ENCODE measurements around the gene NIPAL1. TPM values are rescaled to one million over a fixed set of nuclear protein-coding genes. Genes with fewer than 3 reads are reported as not detected.

NIPAL1 gene
- total RNA-seq, 1 donor from 2014 or later = 6.6 TPM

- H3K36me3 ChIP-seq (ENCODE audit: control insufficient read depth, insufficient read depth, low read length) = no peaks in the 10 kb centered on the region
- peak overlapping the region; percentile 73 for H3K4me3 ChIP-seq (ENCODE audit: low read depth, low read length)
- FAIRE-seq = no peak
- TF ChIP-seq CTCF (IDR thresholded peaks at IDR 0.05; ENCODE audit: insufficient read depth, low read length, severe bottlenecking) = no peak
- peak; percentile 92 for DNase-seq (ENCODE audit: low read depth)
- H3K27me3 ChIP-seq (ENCODE audit: control insufficient read depth, insufficient read depth, low read length) = no peaks in the 10 kb centered on the region
These were observed 568 bp downstream of the NIPAL1 start for GRCh38 chr4:48017108-48017571.

DNA sequence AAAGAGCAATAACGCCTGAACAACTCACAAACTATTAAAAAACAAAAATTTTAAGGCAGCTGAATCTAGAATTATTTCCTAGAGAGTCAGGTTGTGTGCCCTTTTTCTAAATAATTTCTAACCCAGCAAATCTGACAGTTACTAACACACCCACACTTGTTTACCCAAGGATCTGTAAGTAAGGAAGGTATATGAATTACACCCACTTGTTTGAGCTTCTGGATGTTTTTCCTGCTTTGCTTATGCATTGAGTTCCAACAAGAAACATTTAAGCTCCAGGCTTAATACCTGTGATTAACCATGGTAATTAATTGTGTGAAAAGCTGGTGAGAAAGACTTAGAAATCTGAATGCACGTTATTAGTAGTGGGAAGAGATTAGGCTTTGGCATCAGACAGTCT, 1.5 kb downstream of the NIPAL1 start:
- DNase-seq (ENCODE audit: low read depth) (peak; percentile 36), FAIRE-seq (no peak)
- Histone ChIP-seq H3K27me3 (ENCODE audit: control insufficient read depth, insufficient read depth, low read length) (no peaks in the 10 kb centered on the region), H3K4me3 (ENCODE audit: low read depth, low read length) (no peak overlapping the region), H3K36me3 (ENCODE audit: control insufficient read depth, insufficient read depth, low read length) (no peaks in the 10 kb centered on the region)
- no peak for TF ChIP-seq CTCF (IDR thresholded peaks at IDR 0.05; ENCODE audit: insufficient read depth, low read length, severe bottlenecking)

DNA sequence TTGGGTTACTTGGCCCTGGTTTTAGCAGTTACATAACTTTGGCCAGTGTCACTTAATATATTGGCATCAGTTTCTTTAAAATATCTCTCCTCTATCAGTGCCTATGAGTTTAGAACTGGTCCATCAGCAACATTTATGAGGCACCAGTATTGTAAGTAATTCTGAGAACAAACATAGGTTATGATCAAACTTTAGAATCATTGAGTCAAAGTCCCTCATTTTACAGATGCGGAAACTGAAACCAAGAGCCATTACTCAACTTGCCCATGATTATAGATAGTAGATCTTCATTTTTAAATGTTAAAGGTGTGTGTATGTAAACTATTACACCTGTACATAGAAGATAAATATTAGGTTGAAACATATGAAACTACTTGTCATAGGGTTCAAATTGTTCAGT, 4.5 kb downstream of the NIPAL1 start:
- no peak for TF ChIP-seq CTCF (IDR thresholded peaks at IDR 0.05; ENCODE audit: insufficient read depth, low read length, severe bottlenecking)
- no peaks in the 10 kb centered on the region for H3K27me3 ChIP-seq (ENCODE audit: control insufficient read depth, insufficient read depth, low read length)
- no peak for FAIRE-seq

DNA sequence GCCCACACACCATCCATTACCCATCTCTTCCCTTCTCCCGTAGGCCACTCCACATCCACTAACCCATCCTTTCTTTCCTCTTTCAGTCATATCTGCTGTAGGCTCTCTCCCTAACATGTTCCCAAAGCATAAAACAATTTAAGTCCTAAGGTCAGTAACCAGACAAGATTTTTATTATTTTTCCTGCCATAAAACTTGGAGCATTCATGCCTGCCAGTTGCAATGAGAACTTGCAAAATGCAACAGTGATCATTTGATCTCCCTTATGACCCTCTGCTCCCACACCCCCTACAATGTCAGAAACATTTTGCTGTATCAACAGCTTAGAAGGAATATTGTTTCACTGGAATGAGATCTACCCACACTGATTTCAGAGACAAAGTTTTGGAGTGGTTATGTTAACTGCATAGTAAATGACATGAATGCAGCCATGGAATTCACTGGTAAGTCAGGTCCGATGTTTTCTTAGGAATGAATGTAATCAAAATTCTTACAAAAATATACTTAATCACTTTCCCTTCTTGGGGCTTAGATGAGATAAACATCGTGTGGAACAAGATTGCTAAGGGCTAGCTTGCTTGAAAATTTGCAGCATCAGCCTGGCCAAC, 5.7 kb downstream of the NIPAL1 start:
- FAIRE-seq = no peak
- no peak for DNase-seq (ENCODE audit: low read depth)
- no peak overlapping the region for H3K4me3 ChIP-seq (ENCODE audit: low read depth, low read length)
- peaks cover 6% of the 10 kb centered on the region for H3K36me3 ChIP-seq (ENCODE audit: control insufficient read depth, insufficient read depth, low read length)
- no peaks in the 10 kb centered on the region for H3K27me3 ChIP-seq (ENCODE audit: control insufficient read depth, insufficient read depth, low read length)
- TF ChIP-seq CTCF (IDR thresholded peaks at IDR 0.05; ENCODE audit: insufficient read depth, low read length, severe bottlenecking) = no peak

More for the DNA sequence above, 4.5 kb downstream of the NIPAL1 start:
- DNase-seq (ENCODE audit: low read depth) = no peak
- Histone ChIP-seq H3K4me3 (ENCODE audit: low read depth, low read length) (no peak overlapping the region), H3K36me3 (ENCODE audit: control insufficient read depth, insufficient read depth, low read length) (peaks cover 6% of the 10 kb centered on the region)

- H3K27me3 ChIP-seq (ENCODE audit: control insufficient read depth, insufficient read depth, low read length) = no peaks in the 10 kb centered on the region
- FAIRE-seq (no peak), DNase-seq (ENCODE audit: low read depth) (no peak)
- peaks cover 6% of the 10 kb centered on the region for H3K36me3 ChIP-seq (ENCODE audit: control insufficient read depth, insufficient read depth, low read length)
- no peak for TF ChIP-seq CTCF (IDR thresholded peaks at IDR 0.05; ENCODE audit: insufficient read depth, low read length, severe bottlenecking)
- no peak overlapping the region for H3K4me3 ChIP-seq (ENCODE audit: low read depth, low read length)
These were observed 8.0 kb downstream of the NIPAL1 start for GRCh38 chr4:48024522-48024921.

DNA sequence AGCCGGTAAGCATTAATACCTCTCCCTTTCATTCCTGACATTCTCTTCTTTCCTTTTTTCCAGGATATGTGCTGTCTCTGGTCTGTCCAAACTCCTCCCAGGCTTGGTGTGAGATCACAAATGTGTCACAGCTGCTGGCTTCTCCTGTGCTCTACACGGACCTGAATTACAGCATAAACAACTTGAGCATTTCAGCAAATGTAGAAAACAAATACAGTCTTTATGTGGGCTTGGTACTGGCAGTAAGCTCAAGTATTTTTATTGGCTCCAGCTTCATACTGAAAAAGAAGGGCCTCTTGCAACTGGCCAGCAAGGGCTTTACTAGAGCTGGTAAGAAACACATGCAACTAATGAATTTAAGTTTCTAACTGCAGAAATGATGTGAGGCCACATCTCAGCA, 8.4 kb downstream of the NIPAL1 start:
- no peak for TF ChIP-seq CTCF (IDR thresholded peaks at IDR 0.05; ENCODE audit: insufficient read depth, low read length, severe bottlenecking)
- Histone ChIP-seq H3K4me3 (ENCODE audit: low read depth, low read length) (no peak overlapping the region), H3K27me3 (ENCODE audit: control insufficient read depth, insufficient read depth, low read length) (no peaks in the 10 kb centered on the region), H3K36me3 (ENCODE audit: control insufficient read depth, insufficient read depth, low read length) (peaks cover 6% of the 10 kb centered on the region)
- FAIRE-seq (no peak), DNase-seq (ENCODE audit: low read depth) (peak; percentile 29)
